Ishikawa (cell line): Measurements from ENCODE around the gene CDCA3.

Experiments
- CEBPB ChIP-seq: IDR thresholded peaks from 2 replicates; pipeline ENCODE4 v1.6.1; 2012
- CREB1 ChIP-seq: IDR thresholded peaks from 2 replicates; pipeline ENCODE4 v1.6.1; 2012; ENCODE audit warnings: low read depth
- EGR1 ChIP-seq: IDR thresholded peaks from 2 replicates; pipeline ENCODE4 v1.6.1; 2012
- EP300 ChIP-seq: IDR thresholded peaks from 2 replicates; pipeline ENCODE4 v1.6.1; 2012; ENCODE audit warnings: borderline replicate concordance
- FOXM1 ChIP-seq: IDR thresholded peaks from 2 replicates; pipeline ENCODE4 v1.6.1; 2012; ENCODE audit warnings: low read depth, borderline replicate concordance
- NFIC ChIP-seq: IDR thresholded peaks from 2 replicates; pipeline ENCODE4 v1.6.1; 2012
- RAD21 ChIP-seq: IDR thresholded peaks from 2 replicates; pipeline ENCODE4 v1.6.1; 2012; ENCODE audit warnings: low read depth
- REST ChIP-seq: IDR thresholded peaks from 2 replicates; pipeline ENCODE4 v1.6.1; 2012; ENCODE audit warnings: low read depth, mild to moderate bottlenecking
- TAF1 ChIP-seq: IDR thresholded peaks from 2 replicates; pipeline ENCODE4 v1.6.1; 2012; ENCODE audit warnings: low read depth, mild to moderate bottlenecking
- TCF12 ChIP-seq: IDR thresholded peaks from 2 replicates; pipeline ENCODE4 v1.6.1; 2012; ENCODE audit warnings: low read depth
- TEAD4 ChIP-seq: IDR thresholded peaks from 2 replicates; pipeline ENCODE4 v1.6.1; 2012
- YY1 ChIP-seq: IDR thresholded peaks from 2 replicates; pipeline ENCODE4 v1.6.1; 2012; ENCODE audit warnings: low read depth
- ZBTB7A ChIP-seq: IDR thresholded peaks from 2 replicates; pipeline ENCODE4 v1.6.1; 2012; ENCODE audit warnings: low read depth
- TF ChIP-seq, protein P1 (sequence below): IDR thresholded peaks from 2 replicates; pipeline ENCODE4 v1.6.1; 2012
- TF ChIP-seq, protein P2 (sequence below): IDR thresholded peaks from 2 replicates; pipeline ENCODE4 v1.6.1; 2012

CDCA3 gene

DNA sequence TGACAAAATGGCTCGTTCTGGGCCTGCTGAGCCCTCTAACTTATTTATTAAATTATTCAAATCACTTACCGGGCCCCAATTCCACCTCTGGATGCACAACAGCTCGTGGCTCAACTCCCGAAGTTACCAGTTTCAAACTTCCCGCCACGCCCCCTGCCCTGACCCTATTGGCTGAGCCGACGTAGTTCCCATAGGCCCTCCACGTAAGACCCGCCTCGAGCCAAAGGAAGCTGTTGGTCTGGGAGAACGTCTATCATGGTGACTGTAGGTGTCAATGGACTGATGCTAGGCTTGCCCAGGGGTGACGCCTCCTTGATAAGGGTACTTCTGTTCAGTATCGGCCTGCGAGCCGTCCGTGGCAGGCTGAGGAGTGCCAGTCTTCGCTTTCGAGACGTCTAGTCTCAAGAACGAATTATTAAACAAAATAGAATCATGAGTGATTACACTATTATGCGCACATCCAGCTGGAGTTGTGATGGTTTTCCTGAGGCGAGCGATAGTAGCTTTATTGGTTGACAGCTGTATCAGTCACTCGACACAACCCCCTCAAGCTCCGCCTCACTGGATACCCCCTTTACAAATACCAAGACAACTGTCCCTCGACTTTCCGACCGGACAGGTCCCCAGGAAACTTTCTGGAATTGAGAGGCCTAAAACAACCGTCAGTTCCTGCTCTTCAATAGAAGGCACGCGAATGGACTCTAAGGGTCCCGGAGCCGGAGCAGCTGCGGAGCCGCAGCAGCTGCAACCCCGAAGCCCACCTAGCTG is at the start of gene CDCA3:
TSS of gene CDCA3 (minus strand) at position 134 of the 768 bp plus-strand sequence. CDS start 334 bp downstream, outside the sequence.
- TF ChIP-seq REST (no peak), TAF1 (peak; percentile 88; the same call in 1 of the 2 replicates), CEBPB (no peak), FOXM1 (peak; percentile 79; the same call in 1 of the 2 replicates), ZBTB7A (peak; percentile 99), EP300 (0 out of 2 replicates have a peak, but pooled peaks have one; percentile 1), TEAD4 (peak; percentile 4; the same call in 1 of the 2 replicates), CREB1 (peak; percentile 79)
- TF ChIP-seq, protein P1, sequence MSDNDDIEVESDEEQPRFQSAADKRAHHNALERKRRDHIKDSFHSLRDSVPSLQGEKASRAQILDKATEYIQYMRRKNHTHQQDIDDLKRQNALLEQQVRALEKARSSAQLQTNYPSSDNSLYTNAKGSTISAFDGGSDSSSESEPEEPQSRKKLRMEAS: peak; percentile 94

GRCh38 chr12:6899837-6900519 is 48.9 kb upstream of the CDCA3 start:
- TF ChIP-seq, protein P1: peak; percentile 36; the same call in 1 of the 2 replicates
- TF ChIP-seq CREB1 (no peak), NFIC (peak; percentile 9; the same call in 1 of the 2 replicates)

DNA sequence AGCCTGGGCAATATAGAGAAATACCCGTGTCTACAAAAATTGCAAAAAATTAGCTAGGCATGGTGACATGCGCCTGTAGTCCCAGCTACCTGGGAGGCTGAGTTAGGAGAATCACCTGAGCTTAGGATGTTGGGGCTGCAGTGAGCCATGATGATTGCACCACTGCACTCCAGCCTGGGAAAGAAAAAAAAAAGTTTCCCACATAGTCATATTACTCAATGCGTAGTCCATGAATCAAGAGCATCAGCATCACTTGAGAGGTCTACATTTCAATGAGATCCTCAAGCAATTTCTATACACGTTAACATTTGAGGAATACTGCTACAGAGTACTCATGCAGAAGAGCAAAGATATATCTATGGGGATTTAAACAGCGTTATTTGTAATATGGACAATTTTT is 48.3 kb upstream of the CDCA3 start:
- TF ChIP-seq YY1 (no peak), TEAD4 (no peak), RAD21 (no peak), ZBTB7A (no peak), TAF1 (no peak), CREB1 (no peak)
- TF ChIP-seq, protein P2, sequence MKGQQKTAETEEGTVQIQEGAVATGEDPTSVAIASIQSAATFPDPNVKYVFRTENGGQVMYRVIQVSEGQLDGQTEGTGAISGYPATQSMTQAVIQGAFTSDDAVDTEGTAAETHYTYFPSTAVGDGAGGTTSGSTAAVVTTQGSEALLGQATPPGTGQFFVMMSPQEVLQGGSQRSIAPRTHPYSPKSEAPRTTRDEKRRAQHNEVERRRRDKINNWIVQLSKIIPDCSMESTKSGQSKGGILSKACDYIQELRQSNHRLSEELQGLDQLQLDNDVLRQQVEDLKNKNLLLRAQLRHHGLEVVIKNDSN: no peak

GRCh38 chr12:6896846-6897435 is 45.9 kb upstream of the CDCA3 start:
- TF ChIP-seq FOXM1: no peak
- TF ChIP-seq TEAD4: no peak
- no peak for TF ChIP-seq NFIC
- TF ChIP-seq CREB1: no peak
- TF ChIP-seq, protein P2: no peak
- no peak for TF ChIP-seq EGR1
- TF ChIP-seq TAF1: no peak
- TF ChIP-seq REST: no peak
- TF ChIP-seq, protein P1: no peak
- TF ChIP-seq EP300: no peak
- TF ChIP-seq TCF12: no peak
- no peak for TF ChIP-seq RAD21
- TF ChIP-seq CEBPB: no peak
- TF ChIP-seq ZBTB7A: no peak
- no peak for TF ChIP-seq YY1

GRCh38 chr12:6894321-6894720 is 43.2 kb upstream of the CDCA3 start:
- TF ChIP-seq CREB1: no peak
- no peak for TF ChIP-seq CEBPB
- no peak for TF ChIP-seq NFIC
- TF ChIP-seq YY1: no peak
- no peak for TF ChIP-seq EGR1
- TF ChIP-seq, protein P2: no peak
- TF ChIP-seq FOXM1: no peak
- TF ChIP-seq TEAD4: no peak
- TF ChIP-seq EP300: no peak
- no peak for TF ChIP-seq TCF12
- no peak for TF ChIP-seq RAD21
- TF ChIP-seq ZBTB7A: no peak
- TF ChIP-seq REST: no peak
- TF ChIP-seq, protein P1: no peak
- no peak for TF ChIP-seq TAF1
